Uterus (tissue), 4 donors: ENCODE data around the gene ASPA. TPM values are rescaled to one million over a fixed set of nuclear protein-coding genes. Genes with fewer than 3 reads are reported as not detected.
"Not testable (repeated sequence)": the region's sequence is repeated elsewhere in the genome, so short reads cannot be mapped to it uniquely, and the experiment has no call there.

Experiments used
- DNase-seq, 2 donors: peaks; one replicate each; pipeline ENCODE4 v3.0.0-alpha.2; 2019 to 2020
- H3K27ac ChIP-seq, 2 donors: fragments of 200-600 bp; sonication (generic); 1 replicate in 1 of 2; 2 replicates in 1 of 2; pipeline ENCODE4 v1.5.1; 2016 to 2018
- H3K27me3 ChIP-seq, 2 donors: fragments of 200-600 bp; sonication (generic); one replicate each; pipeline ENCODE4 v1.5.1; 2018 to 2019; ENCODE audit warnings: control low read depth in 1 of 2
- H3K36me3 ChIP-seq, 2 donors: fragments of 200-600 bp; sonication (generic); one replicate each; pipeline ENCODE4 v1.5.1; 2019; ENCODE audit warnings: control low read depth in 1 of 2
- H3K4me1 ChIP-seq, 2 donors: fragments of 200-600 bp; sonication (generic); one replicate each; pipeline ENCODE4 v1.5.1; 2018 to 2019; ENCODE audit warnings: control low read depth in 1 of 2
- H3K4me3 ChIP-seq, 2 donors: fragments of 200-600 bp; sonication (generic); 1 replicate in 1 of 2; 2 replicates in 1 of 2; pipeline ENCODE4 v1.5.1; 2018 to 2019; ENCODE audit warnings: mild to moderate bottlenecking in 1 of 2
- H3K9me3 ChIP-seq, 2 donors: fragments of 200-600 bp; sonication (generic); one replicate each; pipeline ENCODE4 v1.5.1; 2019; ENCODE audit warnings: control low read depth in 1 of 2
- POLR2A ChIP-seq, 2 donors: fragments of 450-650 bp; IDR thresholded peaks; one replicate each; pipeline ENCODE4 v1.6.1; 2016; ENCODE audit warnings: antibody characterized with exemption in 2 of 2, mild to moderate bottlenecking in 1 of 2, moderate library complexity in 1 of 2
- intact Hi-C: fragments of 100-400 bp; cut with DNase I; formaldehyde crosslinking; loops from one replicate; pipeline ENCODE4 v1.15.1; 2023; ENCODE audit warnings: low total_unique reads
- total RNA-seq, 4 donors: library from RNA; depleted of rRNA in 3 of 4; stranded (reverse); fragments of >200 nt in 3 of 4; gene quantifications; one replicate each; pipeline versions ENCODE4 v1.1.0 to v1.2.4, GENCODE V29; 2014 to 2023
- TF ChIP-seq, protein P1 (sequence below), 4 experiments: fragments of 200-600 bp in 2 of 4; fragments of 450-650 bp in 2 of 4; sonication (generic) in 2 of 4; IDR thresholded peaks; one replicate each; pipeline ENCODE4 v1.5.1; 2016 to 2019; ENCODE audit warnings: antibody characterized with exemption in 4 of 4, mild to moderate bottlenecking in 2 of 4, moderate library complexity in 1 of 4
- donor health status: DM: yes; HTN: yes; CAD: no.

Gene ASPA
- total RNA-seq = 10 to 100 TPM in 2 of 4 donors, 1 to 10 TPM in 2; 1.3 to 19.4 (median 12.1) TPM

DNA sequence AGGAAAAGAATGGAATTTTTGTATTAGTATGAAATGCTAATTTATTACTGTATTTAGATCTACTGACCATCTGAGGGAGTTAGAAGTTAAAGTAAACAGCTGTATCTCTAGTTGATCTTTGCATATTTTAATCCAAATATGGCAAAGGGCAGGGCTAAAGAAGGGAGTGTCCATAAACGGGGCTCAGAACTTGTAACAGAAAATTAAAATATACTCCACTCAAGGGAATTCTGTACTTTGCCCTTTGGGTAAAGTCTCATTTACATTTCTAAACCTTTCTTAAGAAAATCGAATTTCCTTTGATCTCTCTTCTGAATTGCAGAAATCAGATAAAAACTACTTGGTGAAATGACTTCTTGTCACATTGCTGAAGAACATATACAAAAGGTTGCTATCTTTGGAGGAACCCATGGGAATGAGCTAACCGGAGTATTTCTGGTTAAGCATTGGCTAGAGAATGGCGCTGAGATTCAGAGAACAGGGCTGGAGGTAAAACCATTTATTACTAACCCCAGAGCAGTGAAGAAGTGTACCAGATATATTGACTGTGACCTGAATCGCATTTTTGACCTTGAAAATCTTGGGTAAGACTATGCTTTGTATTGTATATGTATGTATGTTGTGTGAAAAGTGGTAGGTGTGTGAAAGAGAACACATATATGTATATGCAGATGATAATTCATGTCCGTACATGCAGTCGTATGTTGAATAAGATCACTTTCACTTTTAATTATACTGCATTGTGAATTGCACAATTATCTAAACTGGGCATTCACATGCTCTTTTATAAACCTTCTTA, at the start of gene ASPA:
ASPA (plus strand) TSS at position 186 of the 799 bp plus-strand sequence; CDS start at position 349, 163 bp downstream.
- no peak for DNase-seq
- no peaks in the 10 kb centered on the region for H3K36me3 ChIP-seq
- H3K27ac ChIP-seq = peak within 1 kb of the TSS; percentile 73 to 74
- intact Hi-C loops = no loop called here
- H3K4me3 ChIP-seq = peak within 1 kb of the TSS; percentile 21 to 33
- TF ChIP-seq, protein P1, sequence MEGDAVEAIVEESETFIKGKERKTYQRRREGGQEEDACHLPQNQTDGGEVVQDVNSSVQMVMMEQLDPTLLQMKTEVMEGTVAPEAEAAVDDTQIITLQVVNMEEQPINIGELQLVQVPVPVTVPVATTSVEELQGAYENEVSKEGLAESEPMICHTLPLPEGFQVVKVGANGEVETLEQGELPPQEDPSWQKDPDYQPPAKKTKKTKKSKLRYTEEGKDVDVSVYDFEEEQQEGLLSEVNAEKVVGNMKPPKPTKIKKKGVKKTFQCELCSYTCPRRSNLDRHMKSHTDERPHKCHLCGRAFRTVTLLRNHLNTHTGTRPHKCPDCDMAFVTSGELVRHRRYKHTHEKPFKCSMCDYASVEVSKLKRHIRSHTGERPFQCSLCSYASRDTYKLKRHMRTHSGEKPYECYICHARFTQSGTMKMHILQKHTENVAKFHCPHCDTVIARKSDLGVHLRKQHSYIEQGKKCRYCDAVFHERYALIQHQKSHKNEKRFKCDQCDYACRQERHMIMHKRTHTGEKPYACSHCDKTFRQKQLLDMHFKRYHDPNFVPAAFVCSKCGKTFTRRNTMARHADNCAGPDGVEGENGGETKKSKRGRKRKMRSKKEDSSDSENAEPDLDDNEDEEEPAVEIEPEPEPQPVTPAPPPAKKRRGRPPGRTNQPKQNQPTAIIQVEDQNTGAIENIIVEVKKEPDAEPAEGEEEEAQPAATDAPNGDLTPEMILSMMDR (IDR thresholded peaks at IDR 0.05) = no peak
- TF ChIP-seq POLR2A (IDR thresholded peaks at IDR 0.05) = no peak
- H3K9me3 ChIP-seq = no peaks in the 10 kb centered on the region
- H3K27me3 ChIP-seq = no peaks in the 10 kb centered on the region
- H3K4me1 ChIP-seq = no peaks in the 10 kb centered on the region

DNA sequence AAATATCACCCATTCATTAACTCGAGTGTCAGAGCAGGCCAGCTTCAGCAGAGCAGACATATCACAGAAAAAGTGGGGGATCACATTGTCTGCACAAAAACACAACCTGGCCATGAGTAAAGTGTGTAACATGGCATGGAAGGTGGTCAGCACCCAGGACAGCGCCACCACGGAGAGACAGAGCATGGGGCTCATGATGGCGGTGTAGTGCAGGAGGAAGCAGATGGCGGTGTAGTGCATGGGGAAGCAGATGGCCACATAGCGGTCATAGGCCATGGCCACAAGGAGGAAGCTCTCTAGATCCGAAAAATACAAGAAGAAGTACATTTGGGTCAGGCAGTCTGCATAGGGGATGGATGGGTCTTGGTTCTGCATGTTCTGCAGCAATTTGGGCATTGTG, 42.6 kb upstream of the ASPA start:
- H3K36me3 ChIP-seq, H3K9me3 ChIP-seq, H3K4me3 ChIP-seq, H3K27me3 ChIP-seq, H3K27ac ChIP-seq, intact Hi-C loops, DNase-seq, H3K4me1 ChIP-seq: not testable (repeated sequence)

DNA sequence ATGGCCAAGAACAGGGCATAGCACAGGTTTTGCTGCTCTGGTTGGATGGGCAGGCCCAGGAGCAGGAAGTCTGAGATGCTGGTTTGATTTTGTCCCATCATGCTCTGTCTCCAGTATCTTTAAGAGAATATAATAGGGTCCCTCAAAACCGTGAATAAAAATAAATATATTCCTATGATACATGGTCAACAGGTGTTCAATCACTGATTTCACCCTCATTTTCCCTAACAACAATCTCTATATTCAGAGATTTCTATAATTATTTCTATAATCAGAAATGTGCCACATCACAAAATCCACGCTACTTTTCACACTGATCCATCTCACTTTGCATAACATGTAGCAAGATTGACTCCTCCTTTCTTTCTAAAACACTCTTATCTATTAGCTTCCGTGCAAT, 42.1 kb upstream of the ASPA start, which contains the start of gene OR1E2:
OR1E2 (minus strand) TSS at position 101 of the 400 bp plus-strand sequence; CDS start at position 101, 0 bp downstream.
- intact Hi-C loops = no loop called here
- H3K4me3 ChIP-seq = no peak within 1 kb of the TSS
- H3K27me3 ChIP-seq = no peaks in the 10 kb centered on the region
- DNase-seq = no peak
- no peak for TF ChIP-seq POLR2A (IDR thresholded peaks at IDR 0.05)
- TF ChIP-seq, protein P1 (IDR thresholded peaks at IDR 0.05) = no peak
- no peaks in the 10 kb centered on the region for H3K36me3 ChIP-seq
- H3K9me3 ChIP-seq = no peaks in the 10 kb centered on the region
- no peaks in the 10 kb centered on the region for H3K4me1 ChIP-seq
- H3K27ac ChIP-seq = no peak within 1 kb of the TSS

DNA sequence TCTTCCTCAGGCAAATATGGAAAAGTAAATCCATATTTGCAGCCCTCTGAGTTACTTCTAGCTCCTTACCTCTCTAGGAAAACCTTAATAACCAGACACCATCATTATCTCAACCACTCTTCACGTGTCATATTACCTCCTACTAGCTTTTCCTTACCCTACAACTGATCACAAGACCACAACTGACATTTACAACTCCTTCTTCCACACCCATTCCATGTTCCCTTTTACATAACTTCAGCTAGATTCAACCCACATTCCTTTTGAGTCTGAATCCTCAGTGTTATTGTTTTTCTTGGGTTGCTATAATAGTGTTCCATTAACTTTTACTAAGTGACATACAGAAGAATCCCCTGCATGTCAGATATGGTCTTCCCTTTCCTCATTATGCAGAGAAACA, 37.4 kb upstream of the ASPA start:
- H3K4me1 ChIP-seq = no peaks in the 10 kb centered on the region
- no peaks in the 10 kb centered on the region for H3K36me3 ChIP-seq
- no peaks in the 10 kb centered on the region for H3K9me3 ChIP-seq
- TF ChIP-seq, protein P1 (IDR thresholded peaks at IDR 0.05) = no peak
- TF ChIP-seq POLR2A (IDR thresholded peaks at IDR 0.05) = no peak
- H3K4me3 ChIP-seq = no peak overlapping the region
- no peak overlapping the region for H3K27ac ChIP-seq
- DNase-seq = no peak
- intact Hi-C loops = no loop called here
- no peaks in the 10 kb centered on the region for H3K27me3 ChIP-seq

DNA sequence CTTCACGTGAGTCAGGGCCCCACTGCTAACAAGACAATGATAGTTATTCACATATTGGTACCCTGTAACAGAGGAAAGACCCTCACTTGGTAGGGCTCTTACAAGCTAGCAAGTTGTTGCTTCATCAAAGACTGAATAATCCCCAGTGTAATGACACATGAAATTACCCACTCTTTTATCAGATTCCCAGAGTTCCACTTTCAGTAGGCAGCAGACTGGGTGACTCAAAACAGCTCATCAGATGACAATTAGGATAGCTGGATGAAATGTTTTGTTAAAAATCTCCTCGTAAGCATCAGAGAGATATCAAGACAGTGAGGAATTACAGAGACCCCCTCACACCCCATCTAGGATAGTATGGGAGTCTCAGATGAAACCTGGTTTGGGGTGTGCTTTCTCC, 35.3 kb upstream of the ASPA start:
- no peaks in the 10 kb centered on the region for H3K27me3 ChIP-seq
- H3K4me1 ChIP-seq = no peaks in the 10 kb centered on the region
- TF ChIP-seq, protein P1 (IDR thresholded peaks at IDR 0.05) = no peak
- no peak for TF ChIP-seq POLR2A (IDR thresholded peaks at IDR 0.05)
- no peak for DNase-seq
- H3K9me3 ChIP-seq = no peaks in the 10 kb centered on the region
- H3K27ac ChIP-seq = no peak overlapping the region
- intact Hi-C loops = no loop called here
- H3K4me3 ChIP-seq = no peak overlapping the region
- H3K36me3 ChIP-seq = no peaks in the 10 kb centered on the region
